ENCODE results near the gene MOB4.

GRCh38 chr2:197558393-197558792 lies 42.5 kb downstream of the MOB4 start:
- TF ChIP-seq CTCF (IDR thresholded peaks at IDR 0.05) (no peak), EZH2 (IDR thresholded peaks at IDR 0.05; ENCODE audit: borderline replicate concordance, insufficient read depth, low read depth, low read length, poor library complexity, severe bottlenecking) (no peak)
